Right lobe of liver (tissue), 6 donors: Measurements from ENCODE around the gene CDH12. TPM values are rescaled to one million over a fixed set of nuclear protein-coding genes. Genes with fewer than 3 reads are reported as not detected.
A peak's percentile ranks its signal among the peaks of the same experiment; 100 is the strongest.

Experiments used
- ATAC-seq, 4 donors: fragments of 200-7000 bp; cut with Tn5 transposase; one replicate each; pipeline ENCODE4 v1.9.1; 2020; ENCODE audit warnings: mild to moderate bottlenecking in 4 of 4, moderate library complexity in 4 of 4
- DNase-seq, 3 donors: peaks; one replicate each; pipeline ENCODE4 v3.0.0-alpha.2; 2020
- H3K27ac ChIP-seq, 3 donors: fragments of 200-600 bp; one replicate each; pipeline ENCODE4 v1.8.0; 2022
- H3K27me3 ChIP-seq, 2 donors: fragments of 200-600 bp; one replicate each; pipeline ENCODE4 v1.8.0; 2022
- H3K36me3 ChIP-seq, 4 donors: fragments of 200-600 bp; sonication (generic) in 1 of 4; one replicate each; pipeline versions ENCODE4 v1.5.1 to v1.8.0; 2017 to 2022; ENCODE audit warnings: control low read depth in 1 of 4
- H3K4me1 ChIP-seq, 4 donors: fragments of 200-600 bp; sonication (generic) in 1 of 4; one replicate each; pipeline versions ENCODE4 v1.5.1 to v1.8.0; 2017 to 2022; ENCODE audit warnings: control low read depth in 1 of 4
- H3K4me3 ChIP-seq, 3 donors: fragments of 200-600 bp; one replicate each; pipeline ENCODE4 v1.8.0; 2022
- H3K9me3 ChIP-seq, 4 donors: fragments of 200-600 bp; sonication (generic) in 1 of 4; one replicate each; pipeline versions ENCODE4 v1.5.1 to v1.8.0; 2017 to 2022; ENCODE audit warnings: control low read depth in 1 of 4
- CTCF ChIP-seq, 4 donors: fragments of 200-600 bp in 3 of 4; fragments of 450-650 bp in 1 of 4; IDR thresholded peaks; one replicate each; pipeline versions ENCODE4 v1.5.1 to v1.8.0; 2016 to 2022; ENCODE audit warnings: antibody characterized with exemption in 4 of 4, mild to moderate bottlenecking in 2 of 4
- POLR2A ChIP-seq: fragments of 450-650 bp; IDR thresholded peaks from one replicate; pipeline ENCODE4 v1.6.1; 2017; ENCODE audit warnings: antibody characterized with exemption, mild to moderate bottlenecking
- WGBS: methylation state at CpG from one replicate; pipeline ENCODE4 v1.1.6; 2018; ENCODE audit warnings: low coverage, low lambda C conversion rate; ENCODE audit not compliant: insufficient coverage; ENCODE audit errors: missing lambda C conversion rate; 5-methylcytosine and 5-hydroxymethylcytosine counted together
- intact Hi-C, 2 donors: fragments of 100-400 bp; cut with DNase I; formaldehyde crosslinking; loops; one replicate each; pipeline versions ENCODE4 v1.11.2 to v1.14.1; 2022
- total RNA-seq, 6 experiments: library from RNA; depleted of rRNA in 2 of 6; stranded (reverse); fragments of >200 nt in 2 of 6; fragmentation: NEBNext Ultra II Directional in 3 of 6; extraction: Animal tissue kit (Norgen Biotek cat#: 25700) in 3 of 6; gene quantifications; one replicate each; pipeline versions ENCODE4 v1.1.0 to v1.2.4, GENCODE V29; 2016 to 2023
- donor health status: DM: no; HTN: yes; CAD: no.
- donor health status: DM: no; HTN: no; CAD: no.
- donor health status: DM: no; HTN: no; CAD: no.
- donor health status: DM: no; HTN: yes; CAD: no.
- donor health status: DM: no; HTN: yes; CAD: no.

The CDH12 gene
- total RNA-seq, 6 experiments from 2014 or later, result 0.42 to 1.0 (median 0.77) TPM; not detected in 3

- H3K27ac ChIP-seq, result no peak overlapping the region
- no peak for DNase-seq
- H3K36me3 ChIP-seq, result no peaks in the 10 kb centered on the region
- intact Hi-C loops, result no loop called here
- H3K4me1 ChIP-seq, result no peaks in the 10 kb centered on the region
- no peak for TF ChIP-seq CTCF (IDR thresholded peaks at IDR 0.05)
- TF ChIP-seq POLR2A, result no peak
- ATAC-seq, result no peak
- WGBS, result 17% methylated on average over 2 of the region's 2 CpGs
- no peaks in the 10 kb centered on the region for H3K9me3 ChIP-seq
- H3K4me3 ChIP-seq, result no peak overlapping the region
- no peaks in the 10 kb centered on the region for H3K27me3 ChIP-seq
Measured at GRCh38 chr5:21809611-21810010, 1043.5 kb downstream of the CDH12 start.

DNA sequence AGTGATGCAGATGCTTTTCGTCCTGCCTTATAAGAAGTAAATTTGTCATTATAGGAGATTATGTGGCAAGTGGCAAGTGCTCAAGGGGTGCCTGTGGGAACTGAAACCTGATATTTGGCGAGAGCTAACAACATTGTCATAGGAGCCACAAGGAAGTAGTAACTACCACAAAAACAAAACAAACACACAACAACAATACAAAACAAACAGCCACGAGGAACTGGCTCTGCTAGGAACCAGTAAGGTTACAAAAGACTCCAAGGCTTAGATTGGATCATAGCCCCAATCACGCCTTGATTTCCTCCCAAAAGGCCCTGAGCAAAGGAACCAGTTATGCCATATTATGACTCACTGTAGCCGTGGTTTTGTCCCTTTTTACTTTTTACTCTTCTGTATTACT is 1045.2 kb downstream of the CDH12 start:
- no peak overlapping the region for H3K27ac ChIP-seq
- no peak overlapping the region for H3K4me3 ChIP-seq
- no peaks in the 10 kb centered on the region for H3K27me3 ChIP-seq
- intact Hi-C loops, result no loop called here
- DNase-seq, result no peak
- no peaks in the 10 kb centered on the region for H3K4me1 ChIP-seq
- H3K36me3 ChIP-seq, result no peaks in the 10 kb centered on the region
- WGBS, result 30% methylated on average over 5 of the region's 5 CpGs
- H3K9me3 ChIP-seq, result no peaks in the 10 kb centered on the region
- TF ChIP-seq CTCF (IDR thresholded peaks at IDR 0.05), result no peak
- TF ChIP-seq POLR2A, result no peak
- peak in 1 of 4 donors; percentile 29 for ATAC-seq

GRCh38 chr5:21806943-21807342 is 1046.2 kb downstream of the CDH12 start:
- Histone ChIP-seq H3K27me3 (no peaks in the 10 kb centered on the region), H3K27ac (no peak overlapping the region), H3K4me3 (no peak overlapping the region), H3K4me1 (no peaks in the 10 kb centered on the region), H3K36me3 (no peaks in the 10 kb centered on the region), H3K9me3 (no peaks in the 10 kb centered on the region)
- intact Hi-C loops, result no loop called here
- no peak for TF ChIP-seq CTCF (IDR thresholded peaks at IDR 0.05)
- no peak for TF ChIP-seq POLR2A
- ATAC-seq (peak in 1 of 4 donors; percentile 28), DNase-seq (no peak)
- 0% methylated on average over 1 of the region's 1 CpG for WGBS

GRCh38 chr5:21806271-21806670 is 1046.9 kb downstream of the CDH12 start:
- ATAC-seq (no peak), DNase-seq (no peak)
- Histone ChIP-seq H3K4me1 (no peaks in the 10 kb centered on the region), H3K27ac (no peak overlapping the region), H3K27me3 (no peaks in the 10 kb centered on the region), H3K36me3 (no peaks in the 10 kb centered on the region), H3K9me3 (no peaks in the 10 kb centered on the region), H3K4me3 (no peak overlapping the region)
- intact Hi-C loops, result no loop called here
- 36% methylated on average over 3 of the region's 3 CpGs for WGBS
- TF ChIP-seq POLR2A (no peak), CTCF (IDR thresholded peaks at IDR 0.05) (no peak)
